ENCODE results near the gene ENPP7.

DNA sequence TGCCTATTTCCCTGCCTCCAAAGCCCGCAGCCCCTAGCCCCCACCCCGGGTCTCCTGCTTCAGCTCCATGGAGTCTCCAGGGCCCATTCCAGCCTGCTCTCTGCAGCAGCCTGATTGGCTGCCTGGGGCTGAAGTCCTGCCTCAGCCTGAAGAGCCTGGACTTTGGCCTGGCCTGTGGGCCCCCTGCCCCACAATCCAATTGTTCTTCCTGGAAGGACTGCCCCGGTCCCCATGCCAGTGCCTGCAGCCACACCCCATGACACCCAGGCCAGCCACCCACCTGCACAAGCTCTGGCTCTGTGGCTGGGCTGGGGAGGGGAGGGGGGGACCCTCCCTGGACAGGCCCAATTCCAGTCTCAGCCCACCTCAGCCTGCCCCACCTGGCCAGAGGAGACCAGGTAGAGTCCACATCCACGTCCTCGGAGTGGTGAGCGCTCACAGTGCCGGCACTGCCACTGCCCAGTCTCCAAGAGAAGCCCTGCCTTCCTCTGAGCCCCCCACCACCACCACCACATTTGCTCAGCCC, 12.3 kb downstream of the ENPP7 start:
- TF ChIP-seq ARNT (IDR thresholded peaks at IDR 0.05) (no peak), SUZ12 (IDR thresholded peaks at IDR 0.05) (no peak), SP1 (IDR thresholded peaks at IDR 0.05) (no peak), FOXA1 (IDR thresholded peaks at IDR 0.05) (no peak), CTBP1 (IDR thresholded peaks at IDR 0.05; ENCODE audit: borderline replicate concordance) (no peak), BHLHE40 (IDR thresholded peaks at IDR 0.05; ENCODE audit: borderline replicate concordance) (no peak)
